ENCODE results near the gene TNRC18.

TNRC18 gene

GRCh38 chr7:5457245-5457735 lies 33.7 kb upstream of the TNRC18 start:
- DNase-seq (ENCODE audit: low read depth, low spot score), result no peak
- H3K4me3 ChIP-seq (ENCODE audit: low read depth, low read length), result no peak overlapping the region
- TF ChIP-seq, protein P1, sequence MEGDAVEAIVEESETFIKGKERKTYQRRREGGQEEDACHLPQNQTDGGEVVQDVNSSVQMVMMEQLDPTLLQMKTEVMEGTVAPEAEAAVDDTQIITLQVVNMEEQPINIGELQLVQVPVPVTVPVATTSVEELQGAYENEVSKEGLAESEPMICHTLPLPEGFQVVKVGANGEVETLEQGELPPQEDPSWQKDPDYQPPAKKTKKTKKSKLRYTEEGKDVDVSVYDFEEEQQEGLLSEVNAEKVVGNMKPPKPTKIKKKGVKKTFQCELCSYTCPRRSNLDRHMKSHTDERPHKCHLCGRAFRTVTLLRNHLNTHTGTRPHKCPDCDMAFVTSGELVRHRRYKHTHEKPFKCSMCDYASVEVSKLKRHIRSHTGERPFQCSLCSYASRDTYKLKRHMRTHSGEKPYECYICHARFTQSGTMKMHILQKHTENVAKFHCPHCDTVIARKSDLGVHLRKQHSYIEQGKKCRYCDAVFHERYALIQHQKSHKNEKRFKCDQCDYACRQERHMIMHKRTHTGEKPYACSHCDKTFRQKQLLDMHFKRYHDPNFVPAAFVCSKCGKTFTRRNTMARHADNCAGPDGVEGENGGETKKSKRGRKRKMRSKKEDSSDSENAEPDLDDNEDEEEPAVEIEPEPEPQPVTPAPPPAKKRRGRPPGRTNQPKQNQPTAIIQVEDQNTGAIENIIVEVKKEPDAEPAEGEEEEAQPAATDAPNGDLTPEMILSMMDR (IDR thresholded peaks at IDR 0.05; ENCODE audit: low read depth, low read length), result no peak
- in situ Hi-C loops (cut with HindIII; ENCODE audit: low sequenced_read_pairs), result no loop called here

DNA sequence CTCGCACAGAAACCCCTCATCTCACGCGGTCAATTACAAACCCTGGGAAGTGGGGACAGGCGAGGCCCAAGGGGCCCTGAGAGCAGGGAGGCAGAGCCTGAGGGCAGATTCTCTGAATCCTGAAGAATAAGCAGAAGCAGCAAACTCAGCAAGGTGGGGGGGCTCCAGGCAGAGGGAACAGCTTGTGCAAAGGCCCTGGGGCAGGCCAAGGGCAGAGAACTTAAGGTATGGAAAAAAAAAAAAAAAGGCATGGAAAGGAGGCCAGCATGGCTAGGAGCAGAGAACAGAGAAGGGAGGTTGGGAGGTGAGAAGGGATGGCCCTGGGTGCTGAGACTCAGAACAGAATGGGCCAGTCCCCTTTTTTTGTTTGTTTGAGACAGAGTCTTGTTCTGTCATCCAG lies 32.8 kb upstream of the TNRC18 start:
- in situ Hi-C loops (cut with HindIII; ENCODE audit: low sequenced_read_pairs), result no loop called here
- TF ChIP-seq, protein P1 (IDR thresholded peaks at IDR 0.05; ENCODE audit: low read depth, low read length), result no peak

GRCh38 chr7:5455581-5456219 lies 32.1 kb upstream of the TNRC18 start:
- in situ Hi-C loops (cut with HindIII; ENCODE audit: low sequenced_read_pairs), result no loop called here
- DNase-seq (ENCODE audit: low read depth, low spot score), result no peak
- TF ChIP-seq, protein P1 (IDR thresholded peaks at IDR 0.05; ENCODE audit: low read depth, low read length), result no peak
- H3K4me3 ChIP-seq (ENCODE audit: low read depth, low read length), result no peak overlapping the region

More for the DNA sequence above, 32.8 kb upstream of the TNRC18 start:
- DNase-seq (ENCODE audit: low read depth, low spot score), result no peak
- no peak overlapping the region for H3K4me3 ChIP-seq (ENCODE audit: low read depth, low read length)

GRCh38 chr7:5455175-5455574 lies 31.5 kb upstream of the TNRC18 start:
- no peak for DNase-seq (ENCODE audit: low read depth, low spot score)
- TF ChIP-seq, protein P1 (IDR thresholded peaks at IDR 0.05; ENCODE audit: low read depth, low read length), result no peak
- H3K4me3 ChIP-seq (ENCODE audit: low read depth, low read length), result no peak overlapping the region
- in situ Hi-C loops (cut with HindIII; ENCODE audit: low sequenced_read_pairs), result no loop called here

DNA sequence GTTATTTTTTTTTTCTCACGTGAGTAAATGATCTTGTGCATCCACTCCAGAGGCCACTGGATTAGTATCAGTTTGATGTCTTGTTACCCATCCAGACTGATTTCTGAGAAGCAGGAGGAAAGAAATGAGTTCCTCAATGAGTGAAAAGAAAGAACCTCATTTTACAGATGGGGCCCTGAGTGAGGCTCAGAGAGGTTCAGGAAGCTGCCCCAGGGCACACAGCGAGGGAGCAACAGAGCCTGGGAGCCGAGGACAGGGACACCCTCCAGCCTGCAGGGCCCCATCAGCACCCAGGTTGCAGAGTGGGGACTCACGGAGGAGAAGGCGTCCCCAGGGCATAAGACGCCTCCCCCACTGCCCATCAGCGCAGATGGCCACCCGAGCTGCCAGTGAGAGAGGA lies 30.9 kb upstream of the TNRC18 start:
- no peak overlapping the region for H3K4me3 ChIP-seq (ENCODE audit: low read depth, low read length)
- in situ Hi-C loops (cut with HindIII; ENCODE audit: low sequenced_read_pairs), result no loop called here
- TF ChIP-seq, protein P1 (IDR thresholded peaks at IDR 0.05; ENCODE audit: low read depth, low read length), result no peak
- no peak for DNase-seq (ENCODE audit: low read depth, low spot score)

DNA sequence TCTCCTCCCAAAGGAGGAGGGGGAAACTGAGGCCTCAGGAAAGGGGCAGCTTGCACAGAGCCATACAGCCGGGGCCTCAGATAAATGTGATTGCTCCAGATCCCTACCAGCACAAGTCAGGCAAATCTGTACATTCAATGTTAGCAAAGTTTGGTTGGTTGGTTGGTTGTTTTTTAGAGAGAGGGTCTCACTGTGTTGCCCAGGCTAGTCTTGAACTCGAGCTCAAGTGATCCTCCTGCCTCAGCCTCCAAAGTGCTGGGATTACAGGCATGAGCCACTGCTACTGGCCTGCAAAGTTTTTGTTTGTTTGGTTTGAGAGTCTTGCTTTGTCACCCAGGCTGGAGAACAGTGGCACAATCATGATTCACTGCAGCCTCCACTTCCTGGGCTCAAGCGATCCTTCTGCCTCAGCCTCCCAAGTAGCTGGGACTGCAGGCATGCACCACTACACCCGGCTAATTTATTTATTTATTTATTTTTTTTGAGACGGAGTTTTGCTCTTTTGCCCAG lies 30.0 kb upstream of the TNRC18 start:
- DNase-seq (ENCODE audit: low read depth, low spot score), result no peak
- no peak overlapping the region for H3K4me3 ChIP-seq (ENCODE audit: low read depth, low read length)
- in situ Hi-C loops (cut with HindIII; ENCODE audit: low sequenced_read_pairs), result no loop called here
- TF ChIP-seq, protein P1 (IDR thresholded peaks at IDR 0.05; ENCODE audit: low read depth, low read length), result no peak
